ENCODE results near the gene BNC2.

BNC2 gene

DNA sequence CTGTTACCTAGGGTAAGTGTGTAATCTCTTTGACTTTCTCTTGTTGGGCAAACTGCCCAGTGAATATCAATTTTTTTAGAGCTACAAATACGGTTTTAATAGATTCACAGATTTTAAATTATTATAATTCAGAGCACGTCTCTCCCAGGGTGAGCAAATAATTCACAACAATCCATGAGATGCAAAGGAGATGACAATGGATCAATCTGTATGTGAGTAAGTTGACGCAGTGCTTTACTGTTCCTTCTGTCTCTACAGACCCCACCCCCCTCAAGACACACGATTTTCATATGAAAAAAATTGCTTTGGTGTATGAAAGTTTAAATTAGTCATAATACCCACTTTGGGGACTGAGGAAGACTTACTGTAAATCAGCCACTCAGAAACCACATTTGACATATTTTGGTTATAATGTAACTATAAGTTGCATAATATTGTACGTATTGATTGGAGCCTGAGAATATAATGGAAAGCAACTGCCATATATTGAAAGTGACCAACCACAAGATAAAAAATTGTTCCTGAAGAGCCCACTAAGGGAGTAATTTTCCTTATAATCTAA lies 201.7 kb downstream of the BNC2 start:
- DNase-seq, result no peak

- DNase-seq, result no peak
These were observed 206.3 kb downstream of the BNC2 start for GRCh38 chr9:16664211-16664610.

DNA sequence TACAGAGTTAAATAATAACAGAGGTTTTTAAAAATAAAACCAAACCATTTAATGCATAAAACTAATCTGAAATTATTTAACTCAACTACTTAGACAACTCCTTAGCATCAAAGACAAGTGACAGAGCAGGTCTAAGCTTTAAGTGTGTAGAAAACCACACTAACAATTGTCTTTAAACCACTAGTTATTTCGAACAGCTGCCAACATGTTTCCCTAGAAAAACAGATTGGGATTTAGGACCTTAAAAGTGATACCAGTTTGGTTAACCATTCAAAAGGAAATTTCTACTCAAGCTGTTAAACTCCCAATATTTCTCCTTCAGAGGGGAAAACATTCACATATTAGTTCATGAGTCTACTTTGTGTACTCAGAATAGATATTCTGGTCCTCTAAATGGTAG lies 208.7 kb downstream of the BNC2 start:
- DNase-seq, result no peak

- DNase-seq, result no peak
These were observed 211.4 kb downstream of the BNC2 start for GRCh38 chr9:16659096-16659495.

- no peak for DNase-seq
These were observed 213.9 kb downstream of the BNC2 start for GRCh38 chr9:16656432-16657169.

GRCh38 chr9:16654596-16655126 lies 215.8 kb downstream of the BNC2 start:
- no peak for DNase-seq

GRCh38 chr9:16653491-16654399 lies 216.7 kb downstream of the BNC2 start:
- DNase-seq, result no peak

DNA sequence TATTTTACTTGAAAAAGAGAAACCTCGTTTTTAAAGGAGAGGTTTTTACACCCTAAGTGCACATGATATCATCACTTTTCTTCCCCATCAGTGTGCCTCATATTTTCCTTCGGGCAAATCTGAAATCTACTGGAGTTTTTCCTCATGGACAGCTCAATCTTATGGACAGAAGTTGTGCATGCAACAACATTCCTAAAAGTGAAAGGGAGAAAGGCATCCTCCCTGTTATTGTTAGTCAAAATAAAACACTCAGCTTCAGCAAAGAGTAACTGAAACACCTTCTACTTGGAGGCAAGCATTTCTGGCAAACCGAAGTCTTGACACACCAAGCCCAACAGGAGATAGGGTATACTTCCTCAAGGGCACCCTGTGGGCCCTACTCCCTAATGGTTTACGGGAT lies 217.9 kb downstream of the BNC2 start:
- DNase-seq, result no peak

DNA sequence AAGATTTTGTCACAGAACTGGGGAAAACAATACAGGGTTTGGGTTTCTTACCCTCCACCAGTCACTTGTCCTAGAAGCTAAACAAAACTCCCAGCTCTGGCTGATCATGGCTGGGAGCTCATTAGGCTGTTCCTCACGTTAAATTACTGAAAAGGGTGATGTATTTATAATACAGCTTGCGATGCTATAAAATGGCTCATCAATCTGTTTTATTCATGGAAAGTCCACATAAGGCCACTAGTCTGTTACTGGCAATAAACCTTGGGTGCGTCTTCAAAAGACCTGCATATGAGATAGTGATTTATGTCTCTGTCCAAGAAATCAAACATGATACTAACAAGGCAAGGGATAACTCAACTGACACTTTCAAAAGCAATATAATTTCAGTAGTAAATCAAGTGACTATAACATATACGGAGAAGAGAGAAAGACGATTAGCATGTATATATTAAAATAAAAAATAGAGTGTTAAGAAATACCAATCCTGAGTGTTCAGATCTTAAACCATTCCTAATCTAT lies 219.0 kb downstream of the BNC2 start:
- no peak for DNase-seq

GRCh38 chr9:16645970-16646369 lies 224.5 kb downstream of the BNC2 start:
- DNase-seq, result no peak

DNA sequence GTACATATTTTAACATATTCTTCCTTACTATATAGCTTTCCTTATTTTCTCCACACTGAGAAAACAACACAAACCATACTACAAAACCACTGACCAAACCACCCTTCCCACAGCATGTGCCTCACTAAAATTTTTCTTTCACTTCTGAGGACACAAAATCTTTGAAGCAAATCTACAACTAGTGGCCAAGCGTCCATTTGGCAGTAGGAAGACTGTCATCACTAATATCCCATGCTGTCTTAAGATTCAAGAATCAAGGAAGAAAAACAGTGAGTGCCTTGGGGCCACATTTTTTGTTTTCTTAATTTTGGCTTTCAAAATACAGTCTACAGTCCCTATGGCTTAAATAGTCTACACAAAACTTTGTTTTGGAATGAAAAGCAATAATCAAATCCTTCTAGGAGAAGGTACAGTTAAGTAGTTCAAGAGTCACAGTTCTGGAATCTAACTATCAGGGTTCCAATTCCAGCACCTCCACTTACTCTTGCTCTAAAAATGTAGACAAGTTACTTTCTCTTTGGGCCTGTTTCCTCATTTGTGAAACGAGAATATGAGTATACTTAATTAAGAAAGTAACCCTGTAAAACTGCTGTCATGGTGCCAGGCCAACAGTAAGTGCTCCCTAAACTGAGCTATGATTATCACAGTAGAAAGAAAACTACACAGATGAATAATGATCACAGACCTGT lies 227.9 kb downstream of the BNC2 start:
- no peak for DNase-seq

DNA sequence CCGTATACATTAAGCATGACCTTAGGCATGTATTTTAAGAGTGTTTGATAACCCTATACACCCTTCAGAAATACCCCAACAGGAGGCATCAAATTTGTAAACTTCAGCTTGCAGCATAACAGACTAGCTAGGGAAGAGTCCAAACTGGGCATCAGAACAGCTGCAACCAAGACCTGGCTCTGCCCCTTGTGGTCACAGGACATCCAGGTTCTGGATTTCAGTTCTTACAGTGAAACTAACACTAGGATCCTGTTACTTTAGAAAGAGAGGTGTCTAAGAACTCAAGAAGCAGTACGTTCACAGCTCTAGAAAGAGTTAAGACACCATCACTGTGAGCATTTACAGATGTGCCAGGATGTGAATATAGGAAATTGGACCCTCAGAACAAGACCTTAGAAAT lies 229.8 kb downstream of the BNC2 start:
- no peak for DNase-seq

GRCh38 chr9:16639644-16640043 lies 230.8 kb downstream of the BNC2 start:
- DNase-seq, result no peak

DNA sequence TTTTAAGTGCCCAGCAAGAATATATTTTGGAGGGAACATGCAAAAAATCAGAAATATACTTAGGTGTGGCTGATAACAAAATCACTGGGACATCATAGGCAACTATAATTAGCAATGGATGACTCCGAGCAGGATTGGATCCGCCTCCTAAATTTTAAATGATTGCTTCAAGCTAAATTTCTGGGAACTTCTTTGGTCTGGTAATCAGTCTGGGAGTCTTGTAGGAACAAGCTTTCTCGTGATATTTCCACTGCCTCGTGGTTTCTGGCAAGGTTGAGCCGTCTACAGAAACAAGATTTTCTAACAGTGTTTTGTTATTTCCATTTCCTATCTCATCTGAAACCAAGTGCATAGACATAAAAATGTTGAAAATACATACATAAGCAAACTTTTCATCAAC lies 232.6 kb downstream of the BNC2 start:
- DNase-seq, result no peak

GRCh38 chr9:16637218-16637617 lies 233.3 kb downstream of the BNC2 start:
- DNase-seq, result no peak

DNA sequence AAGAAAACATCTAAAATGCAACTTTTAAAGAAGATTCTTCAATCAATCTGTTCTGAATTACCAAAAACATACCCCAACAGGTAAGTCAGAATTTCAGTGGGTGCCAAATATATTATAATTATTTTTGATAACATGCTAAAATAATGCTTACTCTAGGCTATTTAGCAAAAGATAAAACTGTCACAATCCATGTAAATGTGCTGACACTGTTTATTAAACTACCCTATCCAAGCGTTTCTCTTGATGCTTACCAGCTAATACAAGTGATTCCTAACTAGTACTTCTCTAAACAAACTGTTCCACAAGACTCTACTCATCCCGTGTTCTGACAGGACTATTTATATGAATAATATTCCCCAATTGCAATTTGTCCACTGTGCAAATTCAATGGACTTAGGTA lies 236.7 kb downstream of the BNC2 start:
- DNase-seq, result no peak

DNA sequence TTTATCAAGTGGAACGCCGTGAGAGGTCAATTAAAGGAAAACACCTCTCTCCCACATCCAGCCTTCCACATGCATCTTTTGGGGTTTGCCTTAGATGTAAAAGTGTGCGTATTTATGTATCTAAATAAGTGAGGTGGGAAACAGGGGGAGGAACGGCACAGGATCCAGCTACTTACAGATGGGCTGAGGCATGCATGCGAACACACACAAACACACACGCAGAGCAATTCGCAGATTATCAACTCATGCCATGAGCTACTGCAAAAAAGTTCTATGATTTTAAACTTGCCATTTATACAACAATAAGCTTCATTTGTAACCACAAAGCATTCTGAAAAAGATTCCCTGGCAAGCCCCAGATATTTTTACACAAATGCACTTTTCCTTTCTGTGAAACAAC lies 242.1 kb downstream of the BNC2 start:
- no peak for DNase-seq

DNA sequence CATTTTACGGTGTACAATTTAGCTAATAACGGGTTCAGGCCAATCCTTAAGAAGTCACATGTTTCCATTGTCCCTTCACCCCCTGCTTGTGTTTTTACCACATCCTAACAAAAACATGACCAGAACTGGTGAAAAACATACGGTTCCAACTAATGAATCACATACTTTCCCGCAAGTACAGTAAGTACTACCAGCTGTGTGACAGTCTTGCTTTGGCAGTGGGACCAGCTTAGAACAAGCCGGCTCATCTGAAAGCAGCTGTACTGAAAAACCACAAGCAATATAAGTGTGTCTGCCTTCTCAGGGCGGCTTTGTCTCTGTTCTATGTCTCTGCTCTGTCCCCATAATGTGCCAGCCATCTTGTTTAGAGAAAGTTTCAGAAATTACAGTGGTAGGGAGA lies 242.5 kb downstream of the BNC2 start:
- DNase-seq, result no peak

DNA sequence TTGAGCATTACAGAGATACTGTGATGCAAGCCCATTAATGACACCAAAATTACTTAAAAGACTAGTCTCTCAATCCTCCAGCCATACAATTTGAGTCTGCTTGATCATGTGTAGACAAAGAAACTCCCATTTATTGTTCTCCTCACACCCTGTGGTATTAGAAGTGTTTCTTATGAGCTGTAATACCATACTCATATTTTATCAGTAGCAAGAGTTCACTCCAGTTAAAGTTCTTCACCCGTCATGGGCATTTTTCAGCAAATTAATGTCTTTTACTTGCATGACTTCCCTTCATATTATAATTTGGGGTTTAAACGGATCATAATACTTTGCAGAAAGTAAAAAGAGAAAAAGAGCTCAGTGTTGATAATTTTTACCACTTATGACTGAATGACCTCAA lies 242.9 kb downstream of the BNC2 start:
- no peak for DNase-seq

DNA sequence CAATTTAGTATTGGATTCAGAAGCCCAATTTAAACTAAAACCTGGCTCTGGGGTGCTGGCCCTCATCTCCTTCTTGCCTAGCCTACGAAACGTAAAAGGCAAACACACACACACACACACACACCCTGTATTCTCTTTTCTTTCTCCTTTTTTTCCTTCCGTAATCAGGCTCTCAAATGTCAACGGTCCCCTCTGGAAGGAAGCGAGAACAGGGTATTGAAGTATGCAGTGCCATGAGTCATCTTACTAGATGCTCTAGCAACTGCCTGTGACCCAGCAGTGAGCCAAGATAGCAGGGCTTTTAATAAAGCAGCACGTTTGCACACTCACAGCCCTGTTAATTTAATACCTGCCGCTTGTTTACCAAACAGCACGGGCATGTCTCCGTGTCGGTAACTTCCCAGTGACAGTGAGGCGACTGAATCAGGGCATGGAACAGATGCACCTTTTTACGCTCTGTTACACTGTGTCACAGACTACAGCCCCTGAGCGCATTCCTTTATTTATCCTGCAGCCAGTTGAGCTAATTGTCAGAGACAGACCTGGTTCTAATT lies 243.8 kb downstream of the BNC2 start:
- DNase-seq, result no peak

- DNase-seq, result no peak
These were observed 244.7 kb downstream of the BNC2 start for GRCh38 chr9:16625811-16626210.

DNA sequence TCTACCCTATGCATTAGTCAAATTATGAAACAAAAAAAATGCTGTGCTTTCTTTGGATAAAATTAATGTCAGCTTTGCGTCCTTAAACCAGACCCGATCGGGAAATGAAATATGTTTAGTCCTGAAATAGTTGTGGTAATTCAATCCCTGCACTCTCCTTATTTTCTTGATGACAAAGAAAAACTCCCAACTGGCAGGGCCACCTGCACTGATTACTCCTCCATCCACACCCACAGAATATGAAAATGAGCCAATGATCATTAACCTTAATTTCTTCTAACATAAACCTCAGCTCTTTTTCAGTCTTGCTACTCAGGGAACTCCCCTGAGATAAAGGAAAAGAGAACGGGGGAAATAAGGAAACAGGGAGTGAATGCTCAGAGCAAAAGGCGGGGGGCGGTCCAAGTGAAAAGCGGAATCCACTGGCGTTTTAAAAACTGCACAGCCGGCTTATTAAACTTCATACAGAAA lies 245.3 kb downstream of the BNC2 start:
- DNase-seq, result no peak

All from CD4-positive, alpha-beta T cell treated with Interleukin-4 for 4 hours (primary cell).